Vagina (tissue), 2 donors: ENCODE results near the gene LSM3.

Experiments
- POLR2AphosphoS5 ChIP-seq, 2 donors: sonication (generic); formaldehyde crosslinking; IDR thresholded peaks; one replicate each; pipeline ENCODE4 v1.9.0; 2017; ENCODE audit warnings: antibody characterized with exemption in 2 of 2, mild to moderate bottlenecking in 2 of 2, low read depth in 1 of 2; ENCODE audit not compliant: insufficient read depth in 1 of 2
- TF ChIP-seq, protein P1 (sequence below), 3 experiments: fragments of 450-650 bp in 2 of 3; fragments of 200-600 bp in 1 of 3; sonication (generic) in 1 of 3; IDR thresholded peaks; one replicate each; pipeline ENCODE4 v1.5.1; 2017 to 2019; ENCODE audit warnings: antibody characterized with exemption in 3 of 3, mild to moderate bottlenecking in 2 of 3, moderate library complexity in 2 of 3

- TF ChIP-seq, protein P1, sequence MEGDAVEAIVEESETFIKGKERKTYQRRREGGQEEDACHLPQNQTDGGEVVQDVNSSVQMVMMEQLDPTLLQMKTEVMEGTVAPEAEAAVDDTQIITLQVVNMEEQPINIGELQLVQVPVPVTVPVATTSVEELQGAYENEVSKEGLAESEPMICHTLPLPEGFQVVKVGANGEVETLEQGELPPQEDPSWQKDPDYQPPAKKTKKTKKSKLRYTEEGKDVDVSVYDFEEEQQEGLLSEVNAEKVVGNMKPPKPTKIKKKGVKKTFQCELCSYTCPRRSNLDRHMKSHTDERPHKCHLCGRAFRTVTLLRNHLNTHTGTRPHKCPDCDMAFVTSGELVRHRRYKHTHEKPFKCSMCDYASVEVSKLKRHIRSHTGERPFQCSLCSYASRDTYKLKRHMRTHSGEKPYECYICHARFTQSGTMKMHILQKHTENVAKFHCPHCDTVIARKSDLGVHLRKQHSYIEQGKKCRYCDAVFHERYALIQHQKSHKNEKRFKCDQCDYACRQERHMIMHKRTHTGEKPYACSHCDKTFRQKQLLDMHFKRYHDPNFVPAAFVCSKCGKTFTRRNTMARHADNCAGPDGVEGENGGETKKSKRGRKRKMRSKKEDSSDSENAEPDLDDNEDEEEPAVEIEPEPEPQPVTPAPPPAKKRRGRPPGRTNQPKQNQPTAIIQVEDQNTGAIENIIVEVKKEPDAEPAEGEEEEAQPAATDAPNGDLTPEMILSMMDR (IDR thresholded peaks at IDR 0.05) = no peak
- TF ChIP-seq POLR2AphosphoS5 (IDR thresholded peaks at IDR 0.05; ENCODE audit: insufficient read depth in 1 of 2, low read depth in 1 of 2) = no peak
Observed at GRCh38 chr3:14166877-14167603, 11.6 kb upstream of the LSM3 start.
